GM20000 (cell line): ENCODE results near the gene MINAR2.

Experiments used
- DNase-seq: peaks from one replicate; pipeline ENCODE4 v3.0.0; 2012; ENCODE audit warnings: low spot score
- TF ChIP-seq, protein P1 (sequence below): IDR thresholded peaks from 2 replicates; pipeline ENCODE4 v1.5.1; 2012; ENCODE audit warnings: mild to moderate bottlenecking, control low read depth; ENCODE audit errors: extremely low read depth, missing control alignments

Gene MINAR2, protein sequence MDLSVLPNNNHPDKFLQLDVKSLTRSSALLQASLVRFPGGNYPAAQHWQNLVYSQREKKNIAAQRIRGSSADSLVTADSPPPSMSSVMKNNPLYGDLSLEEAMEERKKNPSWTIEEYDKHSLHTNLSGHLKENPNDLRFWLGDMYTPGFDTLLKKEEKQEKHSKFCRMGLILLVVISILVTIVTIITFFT

DNA sequence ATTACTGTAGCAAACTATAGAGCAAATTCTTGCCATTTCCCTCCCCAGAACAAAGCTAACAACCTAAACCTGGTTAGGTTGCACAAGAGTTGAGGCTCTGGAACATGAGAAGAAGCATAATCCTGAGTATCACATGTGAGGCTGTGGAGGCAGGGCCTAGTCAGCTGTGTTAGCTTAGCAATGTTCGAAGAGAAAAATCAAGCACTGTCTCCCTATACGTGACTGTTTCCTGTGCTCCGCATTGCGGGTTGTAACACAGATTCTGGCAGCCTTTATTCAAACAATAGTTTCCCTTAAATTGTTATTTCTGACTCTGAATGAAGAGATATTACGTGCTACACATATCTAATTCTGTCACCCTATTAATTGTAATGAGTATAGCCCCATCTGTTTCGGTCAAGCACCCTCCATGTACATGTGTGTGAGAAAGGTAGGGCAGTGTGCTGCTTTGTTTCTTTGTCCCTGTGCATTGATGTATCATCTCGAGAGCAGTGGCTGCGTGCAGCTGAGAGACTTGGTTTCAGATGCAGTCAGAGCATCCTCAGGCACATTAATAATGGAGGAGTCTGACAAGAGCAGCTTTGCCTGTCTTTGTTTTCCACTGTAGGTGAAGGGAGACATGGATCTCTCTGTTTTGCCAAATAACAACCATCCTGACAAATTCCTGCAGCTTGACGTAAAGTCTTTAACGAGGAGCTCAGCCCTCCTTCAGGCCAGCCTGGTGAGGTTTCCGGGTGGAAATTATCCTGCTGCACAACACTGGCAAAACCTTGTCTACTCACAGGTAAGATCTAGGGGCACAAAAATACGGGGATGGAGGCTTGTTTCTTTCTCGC is at the start of gene MINAR2:
TSS of gene MINAR2 (plus strand) at position 523 of the 836 bp plus-strand sequence. CDS start at position 620, 97 bp downstream.
- DNase-seq = no peak
- TF ChIP-seq, protein P1, sequence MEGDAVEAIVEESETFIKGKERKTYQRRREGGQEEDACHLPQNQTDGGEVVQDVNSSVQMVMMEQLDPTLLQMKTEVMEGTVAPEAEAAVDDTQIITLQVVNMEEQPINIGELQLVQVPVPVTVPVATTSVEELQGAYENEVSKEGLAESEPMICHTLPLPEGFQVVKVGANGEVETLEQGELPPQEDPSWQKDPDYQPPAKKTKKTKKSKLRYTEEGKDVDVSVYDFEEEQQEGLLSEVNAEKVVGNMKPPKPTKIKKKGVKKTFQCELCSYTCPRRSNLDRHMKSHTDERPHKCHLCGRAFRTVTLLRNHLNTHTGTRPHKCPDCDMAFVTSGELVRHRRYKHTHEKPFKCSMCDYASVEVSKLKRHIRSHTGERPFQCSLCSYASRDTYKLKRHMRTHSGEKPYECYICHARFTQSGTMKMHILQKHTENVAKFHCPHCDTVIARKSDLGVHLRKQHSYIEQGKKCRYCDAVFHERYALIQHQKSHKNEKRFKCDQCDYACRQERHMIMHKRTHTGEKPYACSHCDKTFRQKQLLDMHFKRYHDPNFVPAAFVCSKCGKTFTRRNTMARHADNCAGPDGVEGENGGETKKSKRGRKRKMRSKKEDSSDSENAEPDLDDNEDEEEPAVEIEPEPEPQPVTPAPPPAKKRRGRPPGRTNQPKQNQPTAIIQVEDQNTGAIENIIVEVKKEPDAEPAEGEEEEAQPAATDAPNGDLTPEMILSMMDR = no peak

DNA sequence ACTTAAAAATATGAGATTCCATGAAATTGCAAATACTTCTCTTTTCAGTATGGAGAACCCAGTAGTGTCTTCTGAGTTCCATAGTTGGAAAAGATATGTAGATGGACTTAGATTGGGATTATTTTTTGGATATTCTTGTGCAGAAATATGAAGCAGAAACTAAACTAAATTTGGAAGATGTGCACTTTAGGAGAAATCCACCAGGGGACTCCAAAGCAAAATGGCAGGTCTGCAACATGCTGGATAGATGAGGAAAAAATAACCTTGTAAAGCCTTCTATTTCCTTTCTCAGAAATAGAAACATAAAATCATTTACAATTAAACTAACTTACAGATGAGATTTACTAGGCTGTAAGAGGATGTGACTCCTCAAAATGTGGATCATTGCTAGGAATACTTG is 49.2 kb upstream of the MINAR2 start:
- no peak for DNase-seq
- TF ChIP-seq, protein P1 = no peak

DNA sequence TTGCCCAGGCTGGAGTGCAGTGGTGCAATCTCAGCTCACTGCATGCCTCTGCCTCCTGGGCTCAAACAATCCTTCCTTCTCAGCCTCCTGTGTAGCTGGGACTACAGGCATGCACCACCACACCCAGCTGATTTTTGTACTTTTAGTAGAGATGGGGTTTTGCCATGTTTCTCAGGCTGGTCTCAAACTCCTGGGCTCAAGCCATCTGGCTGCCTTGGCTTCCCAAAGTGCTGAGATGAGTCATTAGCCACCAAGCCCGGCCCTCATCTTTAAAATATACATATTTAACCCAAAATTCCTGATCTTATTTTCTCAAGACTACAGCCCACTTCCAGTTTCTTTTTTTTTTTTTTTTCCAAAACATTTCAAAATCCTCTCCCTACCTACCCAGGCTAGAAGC is 31.7 kb upstream of the MINAR2 start:
- no peak for DNase-seq
- TF ChIP-seq, protein P1 = no peak

DNA sequence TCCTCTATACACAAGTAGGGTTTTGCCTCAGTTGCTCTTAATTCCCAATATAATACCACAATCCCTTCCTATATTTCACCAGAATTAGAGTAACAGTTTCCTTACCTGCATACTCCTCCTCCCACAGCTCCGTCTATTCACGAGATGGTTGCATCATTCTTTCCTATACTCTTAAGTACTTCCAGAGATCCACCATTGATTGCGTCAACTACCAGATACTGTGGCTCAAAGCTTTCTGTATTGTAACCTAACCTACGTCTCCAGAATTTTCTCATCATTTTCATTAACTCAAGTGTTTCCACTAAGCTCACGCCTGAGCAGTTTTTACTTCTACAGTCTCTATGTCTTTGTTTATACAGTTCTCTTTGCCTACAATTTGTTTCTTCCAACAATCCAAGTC is 31.2 kb upstream of the MINAR2 start:
- no peak for DNase-seq
- TF ChIP-seq, protein P1 = no peak

DNA sequence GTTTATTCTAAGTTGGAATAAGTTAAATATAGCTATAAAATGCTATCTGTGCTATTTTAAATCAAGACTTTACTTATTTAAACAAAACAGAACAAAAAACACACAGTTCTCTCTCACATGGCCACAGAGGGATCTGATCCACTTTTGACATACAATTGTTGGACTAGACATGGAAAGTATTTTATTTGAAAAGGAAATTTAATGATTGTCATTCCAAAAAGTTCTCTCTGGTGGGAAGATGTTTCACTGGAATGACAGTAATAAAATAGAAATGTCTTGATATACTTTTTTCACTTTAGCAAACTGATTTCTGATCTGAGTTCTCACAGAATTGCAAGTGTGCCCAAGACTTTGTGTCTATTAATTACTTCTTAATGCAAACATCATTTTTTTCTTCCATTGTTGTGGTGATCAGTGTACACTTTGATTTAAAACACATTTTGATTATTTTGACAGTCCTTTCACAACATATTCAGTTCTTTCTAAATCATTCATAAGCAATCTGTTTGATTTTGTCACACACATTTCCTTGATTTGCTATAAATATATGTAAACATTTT is 30.1 kb upstream of the MINAR2 start:
- TF ChIP-seq, protein P1 = no peak
- no peak for DNase-seq

DNA sequence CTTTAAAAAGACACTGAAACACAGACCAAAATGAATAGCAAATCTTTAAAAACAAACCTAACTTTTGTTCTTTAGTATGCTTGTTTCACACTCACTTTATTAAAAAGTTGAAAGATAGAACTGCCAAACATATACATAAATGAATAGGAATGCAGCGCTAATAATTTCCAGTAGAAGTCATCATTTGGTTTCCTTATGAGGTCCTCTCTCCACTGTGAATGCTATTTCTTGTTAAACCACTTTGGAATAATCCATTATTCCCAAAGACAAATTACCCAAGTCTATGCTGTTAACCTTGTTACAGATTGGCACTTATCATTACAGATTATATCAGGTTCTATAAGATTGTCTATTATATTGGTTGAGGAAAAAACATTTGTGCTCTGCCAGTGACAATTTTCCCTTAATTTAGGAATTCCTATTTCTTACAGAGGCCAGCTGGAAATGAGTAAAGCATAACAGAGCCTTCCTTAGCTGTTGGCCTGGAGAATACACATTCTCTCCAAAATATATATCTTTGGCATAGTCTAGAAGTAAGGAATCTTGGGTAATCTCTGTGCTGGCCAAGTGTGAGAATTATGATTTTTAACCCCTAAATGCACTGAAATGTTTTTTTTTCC is 29.3 kb upstream of the MINAR2 start:
- DNase-seq = no peak
- TF ChIP-seq, protein P1 = no peak

DNA sequence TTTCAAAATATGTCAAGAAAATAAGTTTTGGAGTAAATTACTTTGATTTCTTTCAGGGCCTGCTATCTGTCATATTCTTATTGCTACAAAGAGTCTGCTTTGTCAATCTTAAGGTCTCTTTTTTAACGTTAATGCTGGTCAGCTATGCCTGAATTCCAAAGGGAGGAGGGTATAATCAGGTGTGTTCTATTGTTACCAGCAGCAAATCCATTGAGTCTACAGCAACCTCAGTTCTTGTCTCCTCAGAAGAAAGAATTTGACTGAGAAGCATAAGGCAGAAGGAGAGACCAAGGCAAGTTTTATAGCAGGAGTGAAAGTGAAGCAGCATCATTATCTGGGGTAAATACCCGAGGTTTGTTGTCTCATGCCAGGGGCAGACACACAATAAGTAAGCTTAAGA is 23.7 kb upstream of the MINAR2 start:
- TF ChIP-seq, protein P1 = no peak
- DNase-seq = no peak
